K562 (cell line): ENCODE measurements around the gene RNF223. TPM values are rescaled to one million over a fixed set of nuclear protein-coding genes. Genes with fewer than 3 reads are reported as not detected.

Experiments
- CBX2 ChIP-seq: fragments of 200-600 bp; sonication (generic); IDR thresholded peaks from one replicate; pipeline ENCODE4 v1.6.1; 2012; ENCODE audit warnings: mild to moderate bottlenecking, low read length, inconsistent platforms; ENCODE audit not compliant: insufficient read depth, poor library complexity, severe bottlenecking
- CBX8 ChIP-seq: fragments of 200-600 bp; sonication (generic); IDR thresholded peaks from 2 replicates; pipeline ENCODE4 v1.6.1; 2012; ENCODE audit warnings: borderline replicate concordance, mixed run types, low read depth, mild to moderate bottlenecking, moderate library complexity, mixed read lengths, low read length, control low read depth, inconsistent platforms; ENCODE audit not compliant: poor library complexity, severe bottlenecking; ENCODE audit errors: extremely low read depth
- DDX20 ChIP-seq: fragments of 450-650 bp; IDR thresholded peaks from 2 replicates; pipeline ENCODE4 v1.6.1; 2016; ENCODE audit warnings: missing genetic modification characterization, low read depth, mild to moderate bottlenecking, missing compliant biosample characterization, moderate library complexity
- HNRNPH1 ChIP-seq: fragments of 200-400 bp; formaldehyde crosslinking; optimal IDR thresholded peaks from 2 replicates; pipeline ENCODE3; 2017; ENCODE audit warnings: low read depth, mild to moderate bottlenecking, low read length, moderate library complexity
- JUN ChIP-seq, 2 experiments: sonication (generic) in 1 of 2; formaldehyde crosslinking in 1 of 2; IDR thresholded peaks; 2 replicates each; pipeline versions ENCODE4 v1.6.1 to v1.8.0; 2012 to 2022; ENCODE audit warnings: borderline replicate concordance in 2 of 2, mild to moderate bottlenecking in 2 of 2, improper control_type of control experiment in 1 of 2, low read depth in 1 of 2, low read length in 1 of 2, missing genetic modification reagents in 1 of 2
- POLR2A ChIP-seq: fragments of 450-650 bp; conservative IDR thresholded peaks from 2 replicates; pipeline ENCODE4 v1.6.1; 2016
- PRPF4 ChIP-seq: fragments of 200-400 bp; formaldehyde crosslinking; IDR thresholded peaks from one replicate; pipeline ENCODE4 v1.6.1; 2017; ENCODE audit warnings: low read length, low read depth, mild to moderate bottlenecking; ENCODE audit not compliant: insufficient read depth, poor library complexity, severe bottlenecking
- RAD21 ChIP-seq, 2 experiments: fragments of 250-450 bp in 1 of 2; fragments of 450-650 bp in 1 of 2; sonication (Bioruptor Pico) in 1 of 2; formaldehyde crosslinking in 1 of 2; IDR thresholded peaks in 1 of 2; conservative IDR thresholded peaks in 1 of 2; 2 replicates each; pipeline versions ENCODE4 v1.4.0 to v1.8.0; 2020 to 2022; ENCODE audit warnings: mild to moderate bottlenecking in 2 of 2, moderate library complexity in 1 of 2
- RAD51 ChIP-seq: fragments of 450-650 bp; IDR thresholded peaks from 2 replicates; pipeline ENCODE4 v1.7.1; 2016; ENCODE audit warnings: low read depth, mild to moderate bottlenecking, borderline replicate concordance
- RBM15 ChIP-seq: fragments of 200-400 bp; formaldehyde crosslinking; IDR thresholded peaks from 2 replicates; pipeline ENCODE4 v1.6.1; 2018; ENCODE audit warnings: mild to moderate bottlenecking, low read length, moderate library complexity; ENCODE audit not compliant: insufficient read depth
- TAL1 ChIP-seq: fragments of 450-650 bp; IDR thresholded peaks from 2 replicates; pipeline ENCODE4 v1.6.1; 2016; ENCODE audit warnings: mild to moderate bottlenecking
- YY1 ChIP-seq, 3 experiments: IDR thresholded peaks; 2 replicates each; pipeline ENCODE4 v1.6.1; 2011; ENCODE audit warnings: low read length in 2 of 3, mild to moderate bottlenecking in 2 of 3, moderate library complexity in 2 of 3, borderline replicate concordance in 1 of 3, control low read depth in 1 of 3, low read depth in 1 of 3; ENCODE audit not compliant: insufficient read depth in 3 of 3, insufficient replicate concordance in 2 of 3, control insufficient read depth in 1 of 3, insufficient read length in 1 of 3; ENCODE audit errors: extremely low read depth in 1 of 3
- ZNF124 ChIP-seq: sonication (generic); formaldehyde crosslinking; IDR thresholded peaks from 2 replicates; pipeline ENCODE4 v1.8.1; 2022; ENCODE audit warnings: missing genetic modification reagents
- polyA plus RNA-seq, 8 experiments: library from polyadenylated mRNA; depleted of rRNA in 4 of 8; stranded (reverse) in 5 of 8; unstranded in 3 of 8; fragments of >200 nt; fragmentation: Nextera tagmentation in 2 of 8; fragmentation: Illumina TruSeq in 1 of 8; extraction: Ambion mirVana in 2 of 8; extraction: Trizol in 1 of 8; gene quantifications; 2 replicates each; pipeline versions ENCODE4 v1.2.1 to v1.2.3, GENCODE V29; 2011 to 2014; ENCODE audit warnings: inconsistent platforms in 1 of 8, missing spikeins in 1 of 8
- total RNA-seq, 7 experiments: library from RNA; depleted of rRNA in 6 of 7; stranded (reverse); fragments of >200 nt in 6 of 7; fragmentation: Illumina TruSeq in 2 of 7; extraction: Trizol in 2 of 7; gene quantifications; 2 replicates each; pipeline versions ENCODE4 v1.2.1 to v1.2.3, GENCODE V29; 2011 to 2021; ENCODE audit warnings: low replicate concordance in 1 of 7
- TF ChIP-seq, protein P1 (sequence below), 2 experiments: fragments of 450-650 bp; conservative IDR thresholded peaks; 2 replicates each; pipeline ENCODE4 v1.6.1; 2017; ENCODE audit warnings: mild to moderate bottlenecking in 2 of 2, moderate library complexity in 2 of 2
- TF ChIP-seq, protein P2 (sequence below): fragments of 250-450 bp; sonication (Bioruptor Pico); IDR thresholded peaks from 2 replicates; pipeline ENCODE4 v1.5.0; 2021
- TF ChIP-seq, protein P3 (sequence below), 2 experiments: fragments of 200-800 bp in 1 of 2; sonication (Bioruptor generic) in 1 of 2; sonication (generic) in 1 of 2; formaldehyde crosslinking in 1 of 2; IDR thresholded peaks in 1 of 2; conservative IDR thresholded peaks in 1 of 2; 2 replicates each; pipeline versions ENCODE4 v1.5.0 to v1.6.1; 2016 to 2020; ENCODE audit warnings: missing compliant biosample characterization in 1 of 2, missing genetic modification characterization in 1 of 2, missing genetic modification reagents in 1 of 2
- TF ChIP-seq, protein P4 (sequence below), 2 experiments: IDR thresholded peaks; 2 replicates each; pipeline ENCODE4 v1.6.1; 2012; ENCODE audit warnings: improper control_type of control experiment in 2 of 2, low read depth in 2 of 2, low read length in 2 of 2, borderline replicate concordance in 1 of 2

RNF223 gene
- total and polyA plus RNA-seq, 9 of the 15 experiments (the other 6 are each of a cell fraction or from before 2014, with no cell fraction given), result 0.04 to 0.32 TPM; not detected in 7

DNA sequence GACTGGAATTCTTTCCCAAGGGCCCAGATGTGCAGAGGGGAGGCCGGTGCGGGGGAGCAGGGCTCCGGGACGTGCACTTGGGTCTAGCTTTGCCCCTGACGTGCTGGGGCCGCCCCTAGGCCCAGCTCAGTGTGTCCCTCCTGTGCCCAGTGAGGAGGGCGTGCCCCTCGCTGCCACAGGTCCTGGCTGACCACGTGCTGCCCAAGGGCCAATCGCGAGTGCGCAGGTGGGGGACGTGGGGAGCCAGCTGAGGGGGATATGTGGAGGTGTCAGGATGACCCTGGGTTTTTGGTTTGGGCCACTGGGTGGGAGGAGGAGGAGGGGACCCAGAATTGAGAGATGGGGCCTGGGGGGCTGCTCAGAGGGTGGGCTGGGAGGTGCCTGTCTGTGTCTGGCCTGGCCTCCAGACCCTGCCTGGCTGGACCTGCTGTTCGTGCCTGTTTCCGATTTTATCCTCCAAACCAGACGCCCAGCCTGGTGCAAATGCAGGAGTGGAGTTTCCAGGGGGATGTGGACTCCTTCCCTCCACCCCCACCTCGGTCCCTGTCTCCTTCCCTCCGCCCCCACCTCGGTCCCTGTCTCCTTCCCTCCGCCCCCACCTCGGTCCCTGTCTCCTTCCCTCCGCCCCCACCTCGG, 6.1 kb upstream of the RNF223 start (continued):
- TF ChIP-seq, protein P1, sequence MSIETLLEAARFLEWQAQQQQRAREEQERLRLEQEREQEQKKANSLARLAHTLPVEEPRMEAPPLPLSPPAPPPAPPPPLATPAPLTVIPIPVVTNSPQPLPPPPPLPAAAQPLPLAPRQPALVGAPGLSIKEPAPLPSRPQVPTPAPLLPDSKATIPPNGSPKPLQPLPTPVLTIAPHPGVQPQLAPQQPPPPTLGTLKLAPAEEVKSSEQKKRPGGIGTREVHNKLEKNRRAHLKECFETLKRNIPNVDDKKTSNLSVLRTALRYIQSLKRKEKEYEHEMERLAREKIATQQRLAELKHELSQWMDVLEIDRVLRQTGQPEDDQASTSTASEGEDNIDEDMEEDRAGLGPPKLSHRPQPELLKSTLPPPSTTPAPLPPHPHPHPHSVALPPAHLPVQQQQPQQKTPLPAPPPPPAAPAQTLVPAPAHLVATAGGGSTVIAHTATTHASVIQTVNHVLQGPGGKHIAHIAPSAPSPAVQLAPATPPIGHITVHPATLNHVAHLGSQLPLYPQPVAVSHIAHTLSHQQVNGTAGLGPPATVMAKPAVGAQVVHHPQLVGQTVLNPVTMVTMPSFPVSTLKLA (conservative IDR thresholded peaks at IDR 0.05), result peak; percentile 72 to 78; a peak in 3 of 4 replicates
- TF ChIP-seq YY1 (IDR thresholded peaks at IDR 0.05; ENCODE audit: borderline replicate concordance in 1 of 3, control insufficient read depth in 1 of 3, extremely low read depth in 1 of 3, insufficient read depth in 3 of 3, insufficient read length in 1 of 3, insufficient replicate concordance in 2 of 3, low read depth in 1 of 3, low read length in 2 of 3) (peak in 1 of 3 experiments; percentile 5), RBM15 (no peak), ZNF124 (CRISPR knock-in tag) (no peak), RAD21 (CRISPR knock-in tag; conservative IDR thresholded peaks at IDR 0.05 in 1 of 2, IDR thresholded peaks at IDR 0.05 in 1 of 2) (no peak), JUN (IDR thresholded peaks at IDR 0.05; ENCODE audit: borderline replicate concordance, low read depth, low read length) (peak; percentile 25; the same call in 1 of the 2 replicates), JUN (CRISPR knock-in tag; IDR thresholded peaks at IDR 0.05; ENCODE audit: borderline replicate concordance) (no peak), CBX2 (no peak), CBX8 (no peak), TAL1 (no peak), PRPF4 (no peak), DDX20 (tag) (no peak), HNRNPH1 (no peak), POLR2A (peak; percentile 18; the same call in 1 of the 2 replicates), RAD51 (peak; percentile 96)
- TF ChIP-seq, protein P2, sequence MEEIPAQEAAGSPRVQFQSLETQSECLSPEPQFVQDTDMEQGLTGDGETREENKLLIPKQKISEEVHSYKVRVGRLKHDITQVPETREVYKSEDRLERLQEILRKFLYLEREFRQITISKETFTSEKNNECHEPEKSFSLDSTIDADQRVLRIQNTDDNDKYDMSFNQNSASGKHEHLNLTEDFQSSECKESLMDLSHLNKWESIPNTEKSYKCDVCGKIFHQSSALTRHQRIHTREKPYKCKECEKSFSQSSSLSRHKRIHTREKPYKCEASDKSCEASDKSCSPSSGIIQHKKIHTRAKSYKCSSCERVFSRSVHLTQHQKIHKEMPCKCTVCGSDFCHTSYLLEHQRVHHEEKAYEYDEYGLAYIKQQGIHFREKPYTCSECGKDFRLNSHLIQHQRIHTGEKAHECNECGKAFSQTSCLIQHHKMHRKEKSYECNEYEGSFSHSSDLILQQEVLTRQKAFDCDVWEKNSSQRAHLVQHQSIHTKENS, result no peak
- TF ChIP-seq, protein P3, sequence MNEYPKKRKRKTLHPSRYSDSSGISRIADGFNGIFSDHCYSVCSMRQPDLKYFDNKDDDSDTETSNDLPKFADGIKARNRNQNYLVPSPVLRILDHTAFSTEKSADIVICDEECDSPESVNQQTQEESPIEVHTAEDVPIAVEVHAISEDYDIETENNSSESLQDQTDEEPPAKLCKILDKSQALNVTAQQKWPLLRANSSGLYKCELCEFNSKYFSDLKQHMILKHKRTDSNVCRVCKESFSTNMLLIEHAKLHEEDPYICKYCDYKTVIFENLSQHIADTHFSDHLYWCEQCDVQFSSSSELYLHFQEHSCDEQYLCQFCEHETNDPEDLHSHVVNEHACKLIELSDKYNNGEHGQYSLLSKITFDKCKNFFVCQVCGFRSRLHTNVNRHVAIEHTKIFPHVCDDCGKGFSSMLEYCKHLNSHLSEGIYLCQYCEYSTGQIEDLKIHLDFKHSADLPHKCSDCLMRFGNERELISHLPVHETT (CRISPR knock-in tag; conservative IDR thresholded peaks at IDR 0.05 in 1 of 2, IDR thresholded peaks at IDR 0.05 in 1 of 2), result no peak
- TF ChIP-seq, protein P4, sequence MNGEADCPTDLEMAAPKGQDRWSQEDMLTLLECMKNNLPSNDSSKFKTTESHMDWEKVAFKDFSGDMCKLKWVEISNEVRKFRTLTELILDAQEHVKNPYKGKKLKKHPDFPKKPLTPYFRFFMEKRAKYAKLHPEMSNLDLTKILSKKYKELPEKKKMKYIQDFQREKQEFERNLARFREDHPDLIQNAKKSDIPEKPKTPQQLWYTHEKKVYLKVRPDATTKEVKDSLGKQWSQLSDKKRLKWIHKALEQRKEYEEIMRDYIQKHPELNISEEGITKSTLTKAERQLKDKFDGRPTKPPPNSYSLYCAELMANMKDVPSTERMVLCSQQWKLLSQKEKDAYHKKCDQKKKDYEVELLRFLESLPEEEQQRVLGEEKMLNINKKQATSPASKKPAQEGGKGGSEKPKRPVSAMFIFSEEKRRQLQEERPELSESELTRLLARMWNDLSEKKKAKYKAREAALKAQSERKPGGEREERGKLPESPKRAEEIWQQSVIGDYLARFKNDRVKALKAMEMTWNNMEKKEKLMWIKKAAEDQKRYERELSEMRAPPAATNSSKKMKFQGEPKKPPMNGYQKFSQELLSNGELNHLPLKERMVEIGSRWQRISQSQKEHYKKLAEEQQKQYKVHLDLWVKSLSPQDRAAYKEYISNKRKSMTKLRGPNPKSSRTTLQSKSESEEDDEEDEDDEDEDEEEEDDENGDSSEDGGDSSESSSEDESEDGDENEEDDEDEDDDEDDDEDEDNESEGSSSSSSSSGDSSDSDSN (IDR thresholded peaks at IDR 0.05; ENCODE audit: borderline replicate concordance in 1 of 2, low read depth in 2 of 2, low read length in 2 of 2), result no peak
